DND-41 (cell line): Measurements from ENCODE around the gene FH.

Source experiments
- ATAC-seq: fragments of 200-7000 bp; cut with Tn5 transposase; 3 replicates; pipeline ENCODE4 v1.9.1; 2021; ENCODE audit warnings: low read depth; ENCODE audit not compliant: insufficient read depth
- DNase-seq: peaks from one replicate; pipeline ENCODE4 v3.0.0-alpha.2; 2020
- H2AFZ ChIP-seq: 2 replicates; pipeline ENCODE4 v1.6.0; 2012; ENCODE audit warnings: low read depth, low read length
- H3K27ac ChIP-seq: 2 replicates; pipeline ENCODE4 v1.5.1; 2012; ENCODE audit warnings: low read length, inconsistent platforms
- H3K27me3 ChIP-seq: fragments of 200-600 bp; sonication (generic); 2 replicates; pipeline ENCODE4 v1.6.0; 2012; ENCODE audit warnings: low read length, mild to moderate bottlenecking, inconsistent platforms; ENCODE audit not compliant: insufficient read depth, poor library complexity
- H3K36me3 ChIP-seq: 2 replicates; pipeline ENCODE4 v1.5.1; 2012; ENCODE audit warnings: low read length, inconsistent platforms; ENCODE audit not compliant: insufficient read depth
- H3K4me1 ChIP-seq: 2 replicates; pipeline ENCODE4 v1.5.1; 2012; ENCODE audit warnings: mild to moderate bottlenecking, low read length; ENCODE audit not compliant: insufficient read depth
- H3K4me2 ChIP-seq: 2 replicates; pipeline ENCODE4 v1.6.0; 2012; ENCODE audit warnings: mild to moderate bottlenecking, moderate library complexity, low read length, inconsistent platforms; ENCODE audit not compliant: insufficient read depth
- H3K4me3 ChIP-seq, 2 experiments: fragments of 200-600 bp in 1 of 2; shearing (Covaris generic) in 1 of 2; 2 replicates each; pipeline ENCODE4 v1.5.1; 2012 to 2016; ENCODE audit warnings: inconsistent platforms in 2 of 2, low read length in 2 of 2, mild to moderate bottlenecking in 2 of 2, low read depth in 1 of 2, moderate library complexity in 1 of 2
- H3K79me2 ChIP-seq: 2 replicates; pipeline ENCODE4 v1.6.0; 2012; ENCODE audit warnings: low read length, inconsistent platforms; ENCODE audit not compliant: insufficient read depth
- H3K9ac ChIP-seq: 2 replicates; pipeline ENCODE4 v1.6.0; 2012; ENCODE audit warnings: low read depth, mild to moderate bottlenecking, inconsistent platforms, low read length, moderate library complexity
- H3K9me3 ChIP-seq: 2 replicates; pipeline ENCODE4 v1.5.1; 2012; ENCODE audit warnings: low read length, moderate library complexity, mild to moderate bottlenecking, inconsistent platforms; ENCODE audit not compliant: insufficient read depth, severe bottlenecking
- H4K20me1 ChIP-seq: 2 replicates; pipeline ENCODE4 v1.6.0; 2012; ENCODE audit warnings: low read length; ENCODE audit not compliant: insufficient read depth
- CTCF ChIP-seq: IDR thresholded peaks from 2 replicates; pipeline ENCODE4 v1.5.1; 2012; ENCODE audit warnings: borderline replicate concordance, low read length, moderate library complexity, mild to moderate bottlenecking; ENCODE audit not compliant: poor library complexity, severe bottlenecking; ENCODE audit errors: extremely low read depth
- EZH2 ChIP-seq: IDR thresholded peaks from 3 replicates; pipeline ENCODE4 v1.6.1; 2012; ENCODE audit warnings: borderline replicate concordance, low read depth, mild to moderate bottlenecking, moderate library complexity, low read length, inconsistent platforms; ENCODE audit not compliant: severe bottlenecking

Gene FH

DNA sequence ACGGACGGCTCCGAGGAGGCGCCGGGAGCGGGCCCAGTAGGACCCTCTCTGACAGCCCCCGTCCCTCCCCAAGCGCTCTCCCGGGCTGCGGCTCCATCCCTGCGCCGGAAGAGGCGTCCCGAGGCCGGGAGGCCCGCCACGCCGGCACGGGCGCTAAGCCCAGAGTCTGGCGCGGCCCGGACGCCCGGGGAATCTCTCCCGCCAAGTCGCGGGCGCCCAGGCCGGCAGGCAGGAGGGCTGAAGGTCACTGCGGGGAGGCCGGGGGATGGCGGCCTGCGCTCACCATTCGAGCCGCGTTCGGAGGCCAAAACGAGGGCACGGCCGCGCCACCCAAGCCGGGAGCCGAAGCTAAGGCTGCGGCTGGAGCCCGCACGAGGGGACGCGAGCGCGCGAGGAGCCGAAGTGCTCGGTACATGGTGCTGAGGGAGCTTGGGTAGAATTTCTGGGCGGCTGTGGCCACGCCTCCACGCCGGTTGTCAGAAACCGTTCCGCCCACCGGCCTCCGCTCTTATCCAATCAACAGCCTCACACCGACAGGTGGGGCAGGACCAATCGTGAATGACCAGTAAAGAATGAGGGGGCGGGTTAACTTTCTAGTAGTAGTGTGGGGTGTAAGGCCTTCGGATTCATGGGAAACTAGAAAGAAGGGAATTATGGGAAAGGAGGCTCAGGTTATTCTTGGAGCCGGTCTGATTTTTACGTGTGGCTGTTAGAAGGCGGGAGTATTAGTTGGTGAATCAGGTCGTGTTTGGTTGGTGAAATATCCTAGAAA is at the start of gene FH:
TSS of gene FH (minus strand) at position 448 of the 772 bp plus-strand sequence. CDS start at position 415, 33 bp downstream.
- Histone ChIP-seq H3K27ac (peak within 1 kb of the TSS; percentile 73), H3K9ac (peak within 1 kb of the TSS; percentile 75), H3K4me3 (peak within 1 kb of the TSS; percentile 72 to 81), H3K4me1 (peaks cover 29% of the 10 kb centered on the region), H3K4me2 (peak within 1 kb of the TSS; percentile 74), H3K9me3 (no peaks in the 10 kb centered on the region), H3K27me3 (peaks cover 20% of the 10 kb centered on the region), H2AFZ (peak within 1 kb of the TSS; percentile 88), H3K79me2 (peaks cover 44% of the 10 kb centered on the region), H4K20me1 (peaks cover 6% of the 10 kb centered on the region; the same call in 1 of the 2 replicates), H3K36me3 (peaks cover 18% of the 10 kb centered on the region)
- no peak for TF ChIP-seq CTCF
- no peak for TF ChIP-seq EZH2
- peak; percentile 96 for DNase-seq
- peak; percentile 94 for ATAC-seq

DNA sequence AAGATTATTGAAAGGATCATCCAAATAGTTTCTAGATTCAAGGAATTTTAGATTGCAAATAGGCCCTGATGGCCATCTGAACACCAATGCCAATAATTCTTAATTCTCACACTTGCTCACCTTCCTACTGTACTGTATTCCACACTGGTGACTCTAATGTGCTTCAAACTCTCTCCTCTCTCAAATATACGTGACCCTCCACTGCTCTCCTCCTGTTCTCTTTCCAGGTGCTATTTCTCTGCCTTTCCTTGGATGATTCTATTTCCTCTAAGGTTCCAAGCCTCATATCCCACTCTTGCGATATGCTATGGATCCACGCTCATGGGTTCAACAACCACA is 41.3 kb upstream of the FH start:
- Histone ChIP-seq H4K20me1 (no peaks in the 10 kb centered on the region), H3K27ac (no peak overlapping the region), H3K9me3 (no peaks in the 10 kb centered on the region), H3K27me3 (peaks cover 8% of the 10 kb centered on the region), H2AFZ (no peak overlapping the region), H3K4me3 (no peak overlapping the region), H3K9ac (no peak overlapping the region), H3K4me2 (no peak overlapping the region), H3K4me1 (no peaks in the 10 kb centered on the region), H3K36me3 (no peaks in the 10 kb centered on the region), H3K79me2 (no peaks in the 10 kb centered on the region)
- DNase-seq (no peak), ATAC-seq (no peak)
- no peak for TF ChIP-seq CTCF
- TF ChIP-seq EZH2: no peak

DNA sequence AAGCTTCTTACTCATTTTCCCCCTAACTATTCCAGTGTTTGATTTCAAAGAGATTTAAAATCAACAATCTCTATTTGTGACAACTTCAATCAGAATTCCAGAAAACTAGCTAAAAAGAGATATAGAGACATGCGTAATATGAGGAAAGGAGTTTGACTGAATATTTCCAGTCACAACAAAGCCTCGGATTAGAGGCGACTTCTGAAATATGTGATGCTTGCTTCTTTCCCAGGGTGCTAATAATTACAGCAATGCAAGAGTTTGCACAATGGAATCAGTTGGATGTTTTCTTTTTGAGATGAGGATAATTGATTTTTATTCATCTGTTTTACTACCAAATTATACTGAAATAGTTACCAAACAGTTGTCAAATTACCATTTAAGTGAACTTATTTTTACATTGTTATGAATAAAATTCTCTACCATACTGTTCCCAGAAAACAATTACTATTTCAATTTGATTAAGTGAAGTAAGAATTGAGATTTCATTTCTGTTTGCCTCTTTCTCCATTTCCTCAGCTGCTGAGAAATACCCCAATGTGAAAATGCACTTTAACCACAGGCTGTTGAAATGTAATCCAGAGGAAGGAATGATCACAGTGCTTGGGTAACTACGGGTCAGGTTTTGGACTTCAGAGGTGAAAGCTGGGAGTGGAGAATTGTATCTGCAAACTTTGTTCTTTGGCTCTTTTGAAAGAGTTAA is 40.7 kb upstream of the FH start:
- H3K79me2 ChIP-seq: no peaks in the 10 kb centered on the region
- no peak overlapping the region for H2AFZ ChIP-seq
- TF ChIP-seq EZH2 (no peak), CTCF (no peak)
- no peak overlapping the region for H3K27ac ChIP-seq
- no peaks in the 10 kb centered on the region for H4K20me1 ChIP-seq
- DNase-seq (no peak), ATAC-seq (no peak)
- no peak overlapping the region for H3K4me2 ChIP-seq
- H3K4me1 ChIP-seq: no peaks in the 10 kb centered on the region
- no peak overlapping the region for H3K4me3 ChIP-seq
- H3K27me3 ChIP-seq: peaks cover 8% of the 10 kb centered on the region
- no peak overlapping the region for H3K9ac ChIP-seq
- H3K9me3 ChIP-seq: no peaks in the 10 kb centered on the region
- no peaks in the 10 kb centered on the region for H3K36me3 ChIP-seq
